Loucy (cell line): Measurements from ENCODE around the gene PTPRK.

Experiments used
- H2AFZ ChIP-seq: fragments of 200-600 bp; sonication (generic); 2 replicates; pipeline ENCODE4 v1.6.0; 2016; ENCODE audit warnings: antibody characterized with exemption, mild to moderate bottlenecking, low read length, moderate library complexity
- H3F3A ChIP-seq: fragments of 200-600 bp; 2 replicates; pipeline ENCODE4 v1.6.0; 2016; ENCODE audit warnings: antibody characterized with exemption, low read depth, mild to moderate bottlenecking
- H3K27me3 ChIP-seq: fragments of 200-600 bp; sonication (generic); 2 replicates; pipeline ENCODE4 v1.6.1; 2014; ENCODE audit warnings: low read length, mild to moderate bottlenecking; ENCODE audit not compliant: insufficient read depth, poor library complexity, severe bottlenecking
- H3K36me3 ChIP-seq: fragments of 200-600 bp; sonication (generic); 2 replicates; pipeline ENCODE4 v1.6.1; 2016; ENCODE audit warnings: low read length; ENCODE audit not compliant: insufficient read depth
- H3K4me1 ChIP-seq: fragments of 200-600 bp; sonication (generic); 2 replicates; pipeline ENCODE4 v1.5.1; 2014; ENCODE audit warnings: low read length, mild to moderate bottlenecking; ENCODE audit not compliant: insufficient read depth, poor library complexity, severe bottlenecking
- H3K4me2 ChIP-seq: fragments of 200-600 bp; sonication (generic); 2 replicates; pipeline ENCODE4 v1.6.0; 2014; ENCODE audit warnings: antibody characterized with exemption, low read length, low read depth, mild to moderate bottlenecking; ENCODE audit not compliant: poor library complexity, severe bottlenecking
- H3K4me3 ChIP-seq: fragments of 200-600 bp; sonication (generic); 2 replicates; pipeline ENCODE4 v1.5.1; 2014; ENCODE audit warnings: low read length, mild to moderate bottlenecking, mixed read lengths; ENCODE audit not compliant: poor library complexity, severe bottlenecking
- H3K79me2 ChIP-seq: fragments of 200-600 bp; sonication (generic); 2 replicates; pipeline ENCODE4 v1.6.1; 2014; ENCODE audit warnings: low read length; ENCODE audit not compliant: insufficient read depth
- H3K9ac ChIP-seq: fragments of 200-600 bp; sonication (generic); 2 replicates; pipeline ENCODE4 v1.6.0; 2014; ENCODE audit warnings: mild to moderate bottlenecking, low read depth, low read length, moderate library complexity; ENCODE audit not compliant: poor library complexity, severe bottlenecking
- H3K9me2 ChIP-seq: fragments of 200-600 bp; sonication (generic); replicated peaks from 2 replicates; pipeline ENCODE4 v1.6.1; 2016; ENCODE audit warnings: low read depth, low read length, mixed read lengths
- H3K9me3 ChIP-seq: fragments of 200-600 bp; sonication (generic); 2 replicates; pipeline ENCODE4 v1.6.1; 2014; ENCODE audit warnings: mild to moderate bottlenecking, antibody characterized with exemption, low read length, low read depth; ENCODE audit not compliant: insufficient read depth
- H4K20me1 ChIP-seq: fragments of 200-600 bp; sonication (generic); 2 replicates; pipeline ENCODE4 v1.6.0; 2014; ENCODE audit warnings: antibody characterized with exemption, low read length, mild to moderate bottlenecking; ENCODE audit not compliant: insufficient read depth, poor library complexity, severe bottlenecking
- EZH2phosphoT487 ChIP-seq: fragments of 200-600 bp; IDR thresholded peaks from 2 replicates; pipeline ENCODE4 v1.6.1; 2018; ENCODE audit warnings: antibody characterized with exemption, mild to moderate bottlenecking, moderate library complexity, borderline replicate concordance
- TF ChIP-seq, protein P1 (sequence below): fragments of 200-600 bp; sonication (generic); conservative IDR thresholded peaks from 2 replicates; pipeline ENCODE4 v1.5.1; 2014; ENCODE audit warnings: mild to moderate bottlenecking, antibody characterized with exemption, low read length

Gene PTPRK

DNA sequence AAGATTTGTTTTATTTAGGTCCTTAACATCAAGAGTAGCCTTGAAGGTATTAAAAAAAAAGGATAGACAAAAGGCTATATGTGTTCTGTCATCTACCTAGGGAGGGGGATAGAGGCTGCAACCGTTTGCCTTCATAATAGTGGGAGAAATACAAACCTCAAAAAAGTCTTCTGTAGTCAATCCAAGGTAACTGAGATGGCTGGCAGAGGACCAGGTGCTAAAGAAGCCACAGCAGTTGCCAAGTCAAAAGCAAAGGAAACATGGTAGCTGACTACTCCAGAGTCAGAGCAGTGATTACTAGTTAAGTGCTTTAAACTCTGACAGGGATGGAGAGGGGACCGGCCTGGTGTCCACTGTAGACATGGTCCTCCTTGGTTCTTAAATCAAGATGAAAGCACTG, 249.4 kb downstream of the PTPRK start:
- H3K9ac ChIP-seq: no peak overlapping the region
- H3K4me2 ChIP-seq: no peak overlapping the region
- H3K27me3 ChIP-seq: no peaks in the 10 kb centered on the region
- TF ChIP-seq EZH2phosphoT487: no peak
- TF ChIP-seq, protein P1, sequence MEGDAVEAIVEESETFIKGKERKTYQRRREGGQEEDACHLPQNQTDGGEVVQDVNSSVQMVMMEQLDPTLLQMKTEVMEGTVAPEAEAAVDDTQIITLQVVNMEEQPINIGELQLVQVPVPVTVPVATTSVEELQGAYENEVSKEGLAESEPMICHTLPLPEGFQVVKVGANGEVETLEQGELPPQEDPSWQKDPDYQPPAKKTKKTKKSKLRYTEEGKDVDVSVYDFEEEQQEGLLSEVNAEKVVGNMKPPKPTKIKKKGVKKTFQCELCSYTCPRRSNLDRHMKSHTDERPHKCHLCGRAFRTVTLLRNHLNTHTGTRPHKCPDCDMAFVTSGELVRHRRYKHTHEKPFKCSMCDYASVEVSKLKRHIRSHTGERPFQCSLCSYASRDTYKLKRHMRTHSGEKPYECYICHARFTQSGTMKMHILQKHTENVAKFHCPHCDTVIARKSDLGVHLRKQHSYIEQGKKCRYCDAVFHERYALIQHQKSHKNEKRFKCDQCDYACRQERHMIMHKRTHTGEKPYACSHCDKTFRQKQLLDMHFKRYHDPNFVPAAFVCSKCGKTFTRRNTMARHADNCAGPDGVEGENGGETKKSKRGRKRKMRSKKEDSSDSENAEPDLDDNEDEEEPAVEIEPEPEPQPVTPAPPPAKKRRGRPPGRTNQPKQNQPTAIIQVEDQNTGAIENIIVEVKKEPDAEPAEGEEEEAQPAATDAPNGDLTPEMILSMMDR: no peak
- H4K20me1 ChIP-seq: no peaks in the 10 kb centered on the region
- H3K9me2 ChIP-seq: no peaks in the 10 kb centered on the region
- H2AFZ ChIP-seq: no peak overlapping the region
- H3K36me3 ChIP-seq: no peaks in the 10 kb centered on the region
- no peaks in the 10 kb centered on the region for H3K9me3 ChIP-seq
- no peak overlapping the region for H3K4me3 ChIP-seq
- H3F3A ChIP-seq: no peaks in the 10 kb centered on the region
- H3K4me1 ChIP-seq: no peaks in the 10 kb centered on the region
- H3K79me2 ChIP-seq: no peaks in the 10 kb centered on the region

DNA sequence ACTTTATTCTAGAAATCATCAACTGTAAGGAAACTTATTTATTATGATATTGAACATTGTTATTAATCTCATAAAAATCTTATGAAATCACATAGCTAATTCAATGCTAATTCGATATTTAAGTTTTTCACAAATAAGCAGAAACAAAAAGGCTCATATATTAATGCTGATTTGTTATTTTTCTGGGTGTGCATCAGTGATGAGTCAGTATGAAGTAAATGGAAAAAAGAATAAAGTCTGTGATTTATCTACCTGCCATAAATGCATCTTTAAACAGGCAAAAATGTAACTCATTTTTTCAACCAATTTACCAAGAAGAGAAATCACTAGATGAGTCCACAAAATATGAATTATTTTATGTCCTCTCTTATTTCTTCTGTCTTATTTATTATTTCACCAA, 253.5 kb downstream of the PTPRK start:
- Histone ChIP-seq H3K36me3 (no peaks in the 10 kb centered on the region), H3K9me3 (no peaks in the 10 kb centered on the region), H3K9ac (no peak overlapping the region), H3K79me2 (no peaks in the 10 kb centered on the region), H3K4me3 (no peak overlapping the region), H3K4me1 (no peaks in the 10 kb centered on the region), H4K20me1 (no peaks in the 10 kb centered on the region), H3K4me2 (no peak overlapping the region), H2AFZ (no peak overlapping the region), H3K9me2 (no peaks in the 10 kb centered on the region), H3K27me3 (no peaks in the 10 kb centered on the region), H3F3A (no peaks in the 10 kb centered on the region)
- no peak for TF ChIP-seq EZH2phosphoT487
- TF ChIP-seq, protein P1: no peak

DNA sequence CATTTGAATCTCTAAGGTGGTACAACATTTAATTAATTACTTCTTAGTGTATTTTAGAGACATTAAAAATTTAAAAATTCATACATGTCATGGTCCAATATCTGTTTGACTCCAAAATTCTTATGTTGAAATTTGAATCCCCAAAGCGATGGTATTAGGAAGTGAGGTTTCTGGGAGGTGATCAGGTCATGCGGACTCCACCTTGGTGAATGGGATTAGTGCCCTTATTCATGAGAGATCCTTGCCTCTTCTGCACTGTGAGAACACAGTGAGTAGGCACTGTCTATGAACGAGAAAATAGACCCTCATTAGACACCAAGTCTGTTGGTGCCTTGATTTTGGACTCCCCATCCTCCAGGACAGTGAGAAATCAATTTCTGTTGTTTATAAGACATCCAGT, 254.7 kb downstream of the PTPRK start:
- no peaks in the 10 kb centered on the region for H3K79me2 ChIP-seq
- no peaks in the 10 kb centered on the region for H3K27me3 ChIP-seq
- H3K4me1 ChIP-seq: peaks cover 1% of the 10 kb centered on the region
- H4K20me1 ChIP-seq: no peaks in the 10 kb centered on the region
- H3K4me2 ChIP-seq: no peak overlapping the region
- no peaks in the 10 kb centered on the region for H3K9me2 ChIP-seq
- H3F3A ChIP-seq: no peaks in the 10 kb centered on the region
- H3K9me3 ChIP-seq: no peaks in the 10 kb centered on the region
- TF ChIP-seq, protein P1: no peak
- TF ChIP-seq EZH2phosphoT487: no peak
- H3K36me3 ChIP-seq: no peaks in the 10 kb centered on the region
- H3K4me3 ChIP-seq: no peak overlapping the region
- no peak overlapping the region for H3K9ac ChIP-seq
- no peak overlapping the region for H2AFZ ChIP-seq
